Erythroblast (primary cell): ENCODE data around the gene CLDN11.

Source experiments
- GATA1 ChIP-seq: IDR thresholded peaks from 2 replicates; pipeline ENCODE4 v1.6.1; 2011; ENCODE audit warnings: low read depth, mild to moderate bottlenecking, control low read depth, low read length, moderate library complexity
- POLR2A ChIP-seq: IDR thresholded peaks from 2 replicates; pipeline ENCODE4 v1.6.1; 2011; ENCODE audit warnings: mild to moderate bottlenecking, low read length

GRCh38 chr3:170471149-170471548 is 52.5 kb downstream of the CLDN11 start:
- TF ChIP-seq POLR2A (no peak), GATA1 (no peak)
